ENCODE data around the gene TGM4.

- TF ChIP-seq CTCF (IDR thresholded peaks at IDR 0.05) (no peak), EZH2 (IDR thresholded peaks at IDR 0.05; ENCODE audit: borderline replicate concordance, insufficient read depth, low read depth, low read length, poor library complexity, severe bottlenecking) (no peak)
Measured at GRCh38 chr3:44955917-44956316, 81.5 kb downstream of the TGM4 start.
